Neuronal stem cell (in vitro differentiated cells): ENCODE data around the gene TIGD4.
"Not testable (repeated sequence)": the region's sequence is repeated elsewhere in the genome, so short reads cannot be mapped to it uniquely, and the experiment has no call there.

Experiments used
- DNase-seq: peaks from one replicate; pipeline ENCODE4 v3.0.0-alpha.2; 2013; ENCODE audit warnings: low spot score
- H2AFZ ChIP-seq: one replicate; pipeline ENCODE4 v1.6.1; 2013; ENCODE audit warnings: mild to moderate bottlenecking, low read length, inconsistent platforms
- H2AK5ac ChIP-seq: 2 replicates; pipeline ENCODE4 v1.6.1; 2013; ENCODE audit warnings: low read depth, mild to moderate bottlenecking, inconsistent platforms, low read length, moderate library complexity, mixed read lengths
- H2BK120ac ChIP-seq: 2 replicates; pipeline ENCODE4 v1.6.1; 2013; ENCODE audit warnings: low read depth, mild to moderate bottlenecking, inconsistent platforms, low read length, moderate library complexity, mixed read lengths
- H2BK12ac ChIP-seq: one replicate; pipeline ENCODE4 v1.6.1; 2013; ENCODE audit warnings: low read length, inconsistent platforms
- H2BK15ac ChIP-seq: 2 replicates; pipeline ENCODE4 v1.6.1; 2013; ENCODE audit warnings: mild to moderate bottlenecking, low read length, inconsistent platforms, mixed read lengths
- H2BK5ac ChIP-seq: one replicate; pipeline ENCODE4 v1.6.1; 2013; ENCODE audit warnings: inconsistent platforms, mild to moderate bottlenecking, low read length, moderate library complexity
- H3K14ac ChIP-seq: one replicate; pipeline ENCODE4 v1.6.1; 2013; ENCODE audit warnings: low read length, inconsistent platforms
- H3K18ac ChIP-seq: 2 replicates; pipeline ENCODE4 v1.6.1; 2013; ENCODE audit warnings: low read length, inconsistent platforms
- H3K23ac ChIP-seq: 2 replicates; pipeline ENCODE4 v1.6.1; 2013; ENCODE audit warnings: low read depth, mild to moderate bottlenecking, mixed read lengths, low read length, inconsistent platforms; ENCODE audit not compliant: poor library complexity
- H3K27ac ChIP-seq: replicated peaks from 3 replicates; pipeline ENCODE4 v1.5.1; 2013; ENCODE audit warnings: low read length, inconsistent platforms
- H3K27me3 ChIP-seq, 3 experiments: 2 replicates each; pipeline ENCODE4 v1.6.1; 2013; ENCODE audit warnings: low read length in 3 of 3, mild to moderate bottlenecking in 2 of 3, inconsistent platforms in 1 of 3, low read depth in 1 of 3, mixed read lengths in 1 of 3, moderate library complexity in 1 of 3; ENCODE audit not compliant: control insufficient read depth in 3 of 3, insufficient read depth in 3 of 3
- H3K36me3 ChIP-seq, 2 donors: replicated peaks in 1 of 2; 2 replicates each; pipeline ENCODE4 v1.6.1; 2013; ENCODE audit warnings: low read length in 2 of 2; ENCODE audit not compliant: control insufficient read depth in 2 of 2, insufficient read depth in 2 of 2
- H3K4ac ChIP-seq: 2 replicates; pipeline ENCODE4 v1.6.1; 2013; ENCODE audit warnings: inconsistent platforms, mild to moderate bottlenecking, low read length, moderate library complexity
- H3K4me1 ChIP-seq, 2 donors: 1 replicate in 1 of 2; 2 replicates in 1 of 2; pipeline ENCODE4 v1.6.1; 2013; ENCODE audit warnings: low read length in 2 of 2, low read depth in 1 of 2; ENCODE audit not compliant: control insufficient read depth in 2 of 2, insufficient read depth in 1 of 2
- H3K4me2 ChIP-seq: one replicate; pipeline ENCODE4 v1.6.1; 2013; ENCODE audit warnings: mild to moderate bottlenecking, low read length, inconsistent platforms; ENCODE audit not compliant: insufficient read depth, poor library complexity, severe bottlenecking
- H3K4me3 ChIP-seq, 2 donors: 2 replicates each; pipeline ENCODE4 v1.5.1; 2013; ENCODE audit warnings: low read length in 2 of 2, mild to moderate bottlenecking in 2 of 2, inconsistent platforms in 1 of 2, moderate library complexity in 1 of 2
- H3K79me1 ChIP-seq: one replicate; pipeline ENCODE4 v1.6.1; 2013; ENCODE audit warnings: low read depth, mild to moderate bottlenecking, inconsistent platforms, low read length, moderate library complexity
- H3K9ac ChIP-seq: one replicate; pipeline ENCODE4 v1.6.1; 2013; ENCODE audit warnings: mild to moderate bottlenecking, low read depth, low read length, inconsistent platforms; ENCODE audit not compliant: poor library complexity
- H3K9me3 ChIP-seq, 2 donors: replicated peaks in 1 of 2; 2 replicates each; pipeline versions ENCODE3 to v1.6.1; 2013; ENCODE audit warnings: low read length in 2 of 2, mild to moderate bottlenecking in 2 of 2, inconsistent platforms in 1 of 2, low read depth in 1 of 2, mixed read lengths in 1 of 2, moderate library complexity in 1 of 2; ENCODE audit not compliant: control insufficient read depth in 2 of 2, insufficient read depth in 1 of 2
- H4K8ac ChIP-seq: one replicate; pipeline ENCODE4 v1.6.1; 2013; ENCODE audit warnings: low read depth, mild to moderate bottlenecking, inconsistent platforms, low read length, moderate library complexity
- H4K91ac ChIP-seq: one replicate; pipeline ENCODE4 v1.6.1; 2013; ENCODE audit warnings: low read length, low read depth, mild to moderate bottlenecking, inconsistent platforms; ENCODE audit not compliant: poor library complexity
- WGBS, 2 donors: extraction: QIAGEN DNeasy Blood & Tissue Kit; methylation state at CpG; one replicate each; pipeline ENCODE4 v1.1.7; 2013; ENCODE audit warnings: missing lambda C conversion rate in 2 of 2, mixed read lengths in 1 of 2; ENCODE audit not compliant: insufficient read length in 2 of 2, insufficient replicate concordance in 1 of 2; ENCODE audit errors: extremely low coverage in 2 of 2; 5-methylcytosine and 5-hydroxymethylcytosine counted together

Gene TIGD4

DNA sequence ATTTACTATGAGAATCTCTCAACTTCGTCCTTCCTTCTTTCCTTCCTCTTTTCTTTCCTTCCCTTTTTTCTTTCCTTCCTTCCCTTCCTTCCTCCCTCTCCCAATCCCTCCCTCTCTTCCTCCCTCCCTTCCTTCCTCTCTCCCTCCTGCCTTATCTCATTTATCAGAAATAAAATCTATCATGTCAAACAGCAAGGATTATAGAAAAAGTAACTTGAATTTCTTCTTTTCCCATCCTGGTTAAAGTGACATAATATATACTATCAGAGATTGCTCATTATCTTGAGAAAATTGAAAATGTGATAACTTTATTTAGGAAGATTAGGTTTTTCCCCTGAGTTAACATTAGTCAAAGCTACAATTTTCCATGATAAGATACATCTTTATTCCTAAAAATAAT, 5.6 kb downstream of the TIGD4 start:
- Histone ChIP-seq H3K79me1 (no peaks in the 10 kb centered on the region), H2BK120ac (no peak overlapping the region), H3K27me3 (no peaks in the 10 kb centered on the region), H3K23ac (no peak overlapping the region), H2BK12ac (no peak overlapping the region), H4K8ac (no peak overlapping the region), H3K4me2 (no peak overlapping the region), H3K27ac (no peak overlapping the region), H4K91ac (no peak overlapping the region), H2AK5ac (no peak overlapping the region), H3K14ac (no peak overlapping the region), H3K4me3 (no peak overlapping the region), H3K36me3 (peaks cover 0 to 8% of the 10 kb centered on the region in 2 donors), H3K9me3 (no peaks in the 10 kb centered on the region), H2BK15ac (no peak overlapping the region), H3K4me1 (peaks cover 4 to 8% of the 10 kb centered on the region in 2 donors), H2BK5ac (no peak overlapping the region), H2AFZ (no peak overlapping the region), H3K18ac (no peak overlapping the region), H3K9ac (no peak overlapping the region), H3K4ac (no peak overlapping the region)
- no CpG with 5 or more reads among the region's 1 CpG for WGBS, 2 donors
- DNase-seq = no peak

DNA sequence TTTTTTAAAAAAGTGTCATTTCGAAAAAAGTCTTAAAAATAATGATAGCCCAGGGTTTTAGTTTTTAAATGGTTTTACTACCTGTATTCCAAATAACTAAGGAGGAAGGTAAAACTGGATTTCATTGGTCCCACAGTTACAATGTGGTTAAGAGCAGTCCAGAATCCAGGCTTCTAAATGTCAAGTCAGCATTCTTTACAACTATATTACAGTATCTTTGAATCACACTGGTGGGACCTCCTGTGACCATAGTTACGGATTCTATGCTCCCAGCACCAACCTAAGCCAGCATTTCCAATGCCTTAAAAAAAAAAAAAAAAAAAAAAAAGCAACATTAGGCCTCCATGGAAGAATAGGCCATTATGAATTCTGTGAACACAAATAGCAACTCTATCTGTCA, 6.2 kb downstream of the TIGD4 start:
- Histone ChIP-seq H4K8ac (no peak overlapping the region), H3K4me1 (peaks cover 4 to 8% of the 10 kb centered on the region in 2 donors), H4K91ac (no peak overlapping the region), H2BK12ac (no peak overlapping the region), H3K79me1 (no peaks in the 10 kb centered on the region), H3K14ac (no peak overlapping the region), H3K18ac (no peak overlapping the region), H2BK5ac (no peak overlapping the region), H2BK15ac (no peak overlapping the region), H3K27me3 (no peaks in the 10 kb centered on the region), H2BK120ac (no peak overlapping the region), H3K4me2 (no peak overlapping the region), H3K36me3 (peaks cover 0 to 8% of the 10 kb centered on the region in 2 donors), H3K9ac (no peak overlapping the region), H3K4ac (no peak overlapping the region), H2AK5ac (no peak overlapping the region), H3K23ac (no peak overlapping the region), H3K4me3 (no peak overlapping the region), H2AFZ (no peak overlapping the region), H3K9me3 (no peaks in the 10 kb centered on the region), H3K27ac (no peak overlapping the region)
- no peak for DNase-seq
- no CpG with 5 or more reads among the region's 2 CpGs for WGBS, 2 donors

DNA sequence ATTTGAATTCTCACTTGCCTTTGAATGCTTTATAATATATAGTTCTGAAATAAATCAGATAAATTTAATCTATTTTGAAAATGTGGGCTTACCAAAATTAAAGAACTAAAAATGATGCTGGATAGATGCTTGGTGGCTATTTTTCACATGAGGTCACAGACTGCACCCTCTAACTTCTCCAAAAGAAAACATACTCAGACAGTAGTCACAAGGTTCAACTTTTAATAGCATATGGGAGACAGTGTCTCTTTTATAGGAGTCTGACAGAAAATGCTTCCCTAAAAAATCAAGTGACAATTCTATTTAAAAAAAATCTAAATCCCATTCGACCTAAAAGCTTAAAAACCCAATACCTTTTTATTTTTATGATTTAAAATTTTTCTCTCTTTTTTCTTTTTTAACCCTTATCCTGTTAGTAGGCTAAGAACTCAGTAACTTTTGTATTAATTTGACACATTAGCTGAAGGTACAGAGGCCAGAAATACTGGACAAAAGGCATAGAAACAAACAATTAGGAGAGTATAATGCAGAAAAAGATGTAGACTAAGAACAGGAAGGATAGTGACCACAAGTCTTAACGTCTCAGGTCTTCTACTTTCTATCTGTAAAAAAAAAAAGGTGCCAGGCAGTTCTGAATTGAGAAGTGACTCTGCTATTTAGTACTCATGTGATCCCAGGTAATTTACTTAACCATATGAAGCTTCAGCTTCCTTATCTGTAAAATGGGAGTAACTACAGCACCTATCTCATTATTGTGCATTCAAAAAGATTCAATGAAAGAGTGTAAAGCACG, 7.6 kb downstream of the TIGD4 start:
- no peak overlapping the region for H3K4me3 ChIP-seq
- H3K9me3 ChIP-seq = no peaks in the 10 kb centered on the region
- no peak overlapping the region for H3K27ac ChIP-seq
- H2AK5ac ChIP-seq = no peak overlapping the region
- peaks cover 0 to 8% of the 10 kb centered on the region in 2 donors for H3K36me3 ChIP-seq
- H3K14ac ChIP-seq = no peak overlapping the region
- no peaks in the 10 kb centered on the region for H3K79me1 ChIP-seq
- peaks cover 0 to 3% of the 10 kb centered on the region in 2 donors for H3K4me1 ChIP-seq
- H4K8ac ChIP-seq = no peak overlapping the region
- H3K23ac ChIP-seq = no peak overlapping the region
- H3K18ac ChIP-seq = no peak overlapping the region
- no peak overlapping the region for H2AFZ ChIP-seq
- DNase-seq = no peak
- no peak overlapping the region for H3K4me2 ChIP-seq
- WGBS, 2 donors = 100% methylated on average over 1 of the region's 3 CpGs; no CpG with 5 or more reads in 1 of the 2 donors
- H2BK12ac ChIP-seq = no peak overlapping the region
- H3K4ac ChIP-seq = no peak overlapping the region
- no peaks in the 10 kb centered on the region for H3K27me3 ChIP-seq
- H3K9ac ChIP-seq = no peak overlapping the region
- H4K91ac ChIP-seq = no peak overlapping the region
- H2BK15ac ChIP-seq = no peak overlapping the region
- H2BK5ac ChIP-seq = no peak overlapping the region
- H2BK120ac ChIP-seq = no peak overlapping the region

DNA sequence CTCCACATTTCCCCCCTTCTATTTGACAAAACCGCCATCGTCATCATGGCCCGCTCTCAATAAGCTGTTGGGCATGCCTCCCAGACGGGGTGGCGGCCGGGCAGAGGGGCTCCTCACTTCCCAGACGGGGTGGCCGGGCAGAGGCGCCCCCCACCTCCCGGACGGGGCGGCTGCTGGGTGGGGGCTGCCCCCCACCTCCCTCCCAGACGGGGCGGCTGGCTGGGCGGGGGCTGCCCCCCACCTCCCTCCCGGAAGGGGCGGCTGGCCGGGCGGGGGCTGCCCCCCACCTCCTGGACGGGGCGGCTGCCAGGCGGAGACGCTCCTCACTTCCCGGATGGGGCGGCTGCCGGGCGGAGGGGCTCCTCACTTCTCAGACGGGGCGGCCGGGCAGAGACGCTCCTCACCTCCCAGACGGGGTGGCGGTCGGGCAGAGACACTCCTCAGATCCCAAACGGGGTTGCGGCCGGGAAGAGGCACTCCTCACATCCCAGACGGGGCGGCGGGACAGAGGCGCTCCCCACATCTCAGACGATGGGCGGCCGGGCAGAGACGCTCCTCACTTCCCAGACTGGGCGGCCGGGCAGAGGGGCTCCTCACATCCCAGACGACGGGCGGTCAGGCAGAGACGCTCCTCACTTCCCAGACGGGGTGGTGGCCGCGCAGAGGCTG, 14.3 kb downstream of the TIGD4 start:
- H3K27ac ChIP-seq, H2AK5ac ChIP-seq, H2BK5ac ChIP-seq, H3K9ac ChIP-seq, H2BK15ac ChIP-seq, H2BK12ac ChIP-seq, H3K4me3 ChIP-seq, H3K9me3 ChIP-seq, H3K14ac ChIP-seq, H2BK120ac ChIP-seq, H3K79me1 ChIP-seq, DNase-seq, H3K18ac ChIP-seq, H3K27me3 ChIP-seq, H3K4ac ChIP-seq, H4K8ac ChIP-seq, H3K4me1 ChIP-seq, H3K23ac ChIP-seq, H3K4me2 ChIP-seq, H4K91ac ChIP-seq, H3K36me3 ChIP-seq, H2AFZ ChIP-seq: not testable (repeated sequence)
- WGBS, 2 donors = no CpG with 5 or more reads among the region's 54 CpGs
